WTC11 (cell line): ENCODE measurements around the gene BMP7. TPM values are rescaled to one million over a fixed set of nuclear protein-coding genes. Genes with fewer than 3 reads are reported as not detected.
"Not testable (repeated sequence)": the region's sequence is repeated elsewhere in the genome, so short reads cannot be mapped to it uniquely, and the experiment has no call there.

ENCODE experiments used
- ATAC-seq: fragments of 200-7000 bp; cut with Tn5 transposase; 2 replicates; pipeline ENCODE4 v1.10.0; 2021; ENCODE audit warnings: mild to moderate bottlenecking, moderate library complexity
- CTCF ChIA-PET: fragments of 300-600 bp; sonication (Branson Sonifier 250); formaldehyde crosslinking; loops from one replicate; lab custom pipeline; 2021; ENCODE audit warnings: antibody characterized with exemption; lab: Charles Lee
- POLR2A ChIA-PET: fragments of 350-600 bp; sonication (Branson Sonifier 250); formaldehyde crosslinking; loops from one replicate; lab custom pipeline; 2021; ENCODE audit warnings: antibody characterized with exemption; lab: Charles Lee
- DNase-seq: peaks from one replicate; pipeline ENCODE4 v3.0.0; 2021; ENCODE audit warnings: low spot score
- H3K27ac Mint-ChIP-seq: 2 replicates; pipeline ENCODE4 v1.8.0; 2021; ENCODE audit warnings: mixed read lengths
- H3K27me3 Mint-ChIP-seq: 2 replicates; pipeline ENCODE4 v1.8.0; 2021; ENCODE audit warnings: low read depth, mild to moderate bottlenecking, moderate library complexity, mixed read lengths
- H3K36me3 Mint-ChIP-seq: 2 replicates; pipeline ENCODE4 v1.8.0; 2021; ENCODE audit warnings: mixed read lengths
- H3K4me1 Mint-ChIP-seq: 2 replicates; pipeline ENCODE4 v1.8.0; 2022; ENCODE audit warnings: mixed read lengths
- H3K4me3 Mint-ChIP-seq: 2 replicates; pipeline ENCODE4 v1.8.0; 2021; ENCODE audit warnings: mild to moderate bottlenecking, moderate library complexity, mixed read lengths
- H3K9me3 Mint-ChIP-seq: 2 replicates; pipeline ENCODE4 v1.8.0; 2021; ENCODE audit warnings: mixed read lengths
- CREB1 ChIP-seq: sonication (generic); formaldehyde crosslinking; IDR thresholded peaks from 2 replicates; pipeline ENCODE4 v1.8.0; 2023; ENCODE audit warnings: mild to moderate bottlenecking, missing genetic modification reagents
- EMX1 ChIP-seq: fragments of 250-450 bp; sonication (Bioruptor Pico); IDR thresholded peaks from 2 replicates; pipeline ENCODE4 v1.8.0; 2021; ENCODE audit warnings: mild to moderate bottlenecking
- KAT7 ChIP-seq: sonication (generic); formaldehyde crosslinking; IDR thresholded peaks from 2 replicates; pipeline ENCODE4 v1.8.1; 2023; ENCODE audit warnings: missing genetic modification reagents, mild to moderate bottlenecking, borderline replicate concordance
- NR3C1 ChIP-seq: sonication (generic); formaldehyde crosslinking; conservative IDR thresholded peaks from 2 replicates; pipeline ENCODE4 v1.8.1; 2023; ENCODE audit warnings: low read depth, mild to moderate bottlenecking, missing genetic modification reagents
- PRRX2 ChIP-seq: fragments of 250-450 bp; sonication (Bioruptor Pico); IDR thresholded peaks from 2 replicates; pipeline ENCODE4 v1.8.0; 2021; ENCODE audit warnings: mild to moderate bottlenecking
- RORB ChIP-seq: fragments of 250-450 bp; sonication (Bioruptor Pico); IDR thresholded peaks from 2 replicates; pipeline ENCODE4 v1.9.0; 2021; ENCODE audit warnings: mild to moderate bottlenecking
- TEAD4 ChIP-seq: sonication (generic); formaldehyde crosslinking; IDR thresholded peaks from 2 replicates; pipeline ENCODE4 v1.8.0; 2022; ENCODE audit warnings: mild to moderate bottlenecking, missing genetic modification reagents
- total RNA-seq: library from RNA; stranded (reverse); gene quantifications from 3 replicates; pipeline ENCODE4 v1.2.3, GENCODE V29; 2021
- TF ChIP-seq, protein P1 (sequence below): sonication (generic); formaldehyde crosslinking; IDR thresholded peaks from 2 replicates; pipeline ENCODE4 v1.8.1; 2023; ENCODE audit warnings: mild to moderate bottlenecking, missing genetic modification reagents, borderline replicate concordance
- TF ChIP-seq, protein P2 (sequence below): sonication (generic); formaldehyde crosslinking; IDR thresholded peaks from 2 replicates; pipeline ENCODE4 v1.8.1; 2023; ENCODE audit warnings: mild to moderate bottlenecking, missing genetic modification reagents, moderate library complexity
- TF ChIP-seq, protein P3 (sequence below): sonication (generic); formaldehyde crosslinking; IDR thresholded peaks from 2 replicates; pipeline ENCODE4 v1.8.0; 2022; ENCODE audit warnings: mild to moderate bottlenecking, missing genetic modification reagents
- TF ChIP-seq, protein P4 (sequence below): sonication (generic); formaldehyde crosslinking; conservative IDR thresholded peaks from 2 replicates; pipeline ENCODE4 v1.8.1; 2022; ENCODE audit warnings: mild to moderate bottlenecking, missing genetic modification reagents

Gene BMP7
- total RNA-seq, 1 experiment from 2014 or later: 40.7 TPM

DNA sequence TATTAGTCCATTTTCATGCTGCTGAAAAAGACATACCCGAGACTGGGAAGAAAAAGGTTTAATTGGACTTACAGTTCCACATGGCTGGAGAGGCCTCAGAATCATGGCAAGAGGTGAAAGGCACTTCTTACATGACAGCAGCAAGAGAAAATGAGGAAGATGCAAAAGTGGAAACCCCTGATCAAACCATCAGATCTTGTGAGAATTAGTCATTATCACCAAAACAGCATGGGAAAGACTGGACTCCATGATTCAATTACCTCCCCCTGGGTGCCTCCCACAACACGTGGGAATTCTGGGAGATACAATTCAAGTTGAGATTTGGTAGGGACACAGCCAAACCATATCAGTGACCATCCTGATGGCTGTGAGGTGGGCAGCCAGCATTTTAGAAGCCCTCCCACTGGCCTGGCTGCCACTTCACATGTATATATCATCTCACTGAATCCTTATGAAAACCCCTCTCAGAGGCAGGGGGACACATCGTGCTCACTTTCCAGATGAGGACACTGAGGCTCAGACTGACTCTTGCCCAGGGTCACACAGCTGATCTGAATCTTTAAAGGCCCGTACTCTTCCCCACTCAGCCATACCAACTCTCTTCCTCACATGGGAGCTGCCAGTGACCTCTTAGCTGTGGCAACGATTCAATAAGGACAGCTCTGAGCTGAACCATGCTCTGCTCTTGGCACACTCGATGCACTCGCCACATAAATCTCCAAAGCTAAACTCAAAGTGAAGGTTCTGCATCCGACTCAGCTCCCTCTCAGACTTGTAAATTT lies 25.7 kb downstream of the BMP7 start (continued):
- TF ChIP-seq, protein P1, sequence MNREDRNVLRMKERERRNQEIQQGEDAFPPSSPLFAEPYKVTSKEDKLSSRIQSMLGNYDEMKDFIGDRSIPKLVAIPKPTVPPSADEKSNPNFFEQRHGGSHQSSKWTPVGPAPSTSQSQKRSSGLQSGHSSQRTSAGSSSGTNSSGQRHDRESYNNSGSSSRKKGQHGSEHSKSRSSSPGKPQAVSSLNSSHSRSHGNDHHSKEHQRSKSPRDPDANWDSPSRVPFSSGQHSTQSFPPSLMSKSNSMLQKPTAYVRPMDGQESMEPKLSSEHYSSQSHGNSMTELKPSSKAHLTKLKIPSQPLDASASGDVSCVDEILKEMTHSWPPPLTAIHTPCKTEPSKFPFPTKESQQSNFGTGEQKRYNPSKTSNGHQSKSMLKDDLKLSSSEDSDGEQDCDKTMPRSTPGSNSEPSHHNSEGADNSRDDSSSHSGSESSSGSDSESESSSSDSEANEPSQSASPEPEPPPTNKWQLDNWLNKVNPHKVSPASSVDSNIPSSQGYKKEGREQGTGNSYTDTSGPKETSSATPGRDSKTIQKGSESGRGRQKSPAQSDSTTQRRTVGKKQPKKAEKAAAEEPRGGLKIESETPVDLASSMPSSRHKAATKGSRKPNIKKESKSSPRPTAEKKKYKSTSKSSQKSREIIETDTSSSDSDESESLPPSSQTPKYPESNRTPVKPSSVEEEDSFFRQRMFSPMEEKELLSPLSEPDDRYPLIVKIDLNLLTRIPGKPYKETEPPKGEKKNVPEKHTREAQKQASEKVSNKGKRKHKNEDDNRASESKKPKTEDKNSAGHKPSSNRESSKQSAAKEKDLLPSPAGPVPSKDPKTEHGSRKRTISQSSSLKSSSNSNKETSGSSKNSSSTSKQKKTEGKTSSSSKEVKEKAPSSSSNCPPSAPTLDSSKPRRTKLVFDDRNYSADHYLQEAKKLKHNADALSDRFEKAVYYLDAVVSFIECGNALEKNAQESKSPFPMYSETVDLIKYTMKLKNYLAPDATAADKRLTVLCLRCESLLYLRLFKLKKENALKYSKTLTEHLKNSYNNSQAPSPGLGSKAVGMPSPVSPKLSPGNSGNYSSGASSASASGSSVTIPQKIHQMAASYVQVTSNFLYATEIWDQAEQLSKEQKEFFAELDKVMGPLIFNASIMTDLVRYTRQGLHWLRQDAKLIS (CRISPR knock-in tag): no peak
- TF ChIP-seq, protein P2, sequence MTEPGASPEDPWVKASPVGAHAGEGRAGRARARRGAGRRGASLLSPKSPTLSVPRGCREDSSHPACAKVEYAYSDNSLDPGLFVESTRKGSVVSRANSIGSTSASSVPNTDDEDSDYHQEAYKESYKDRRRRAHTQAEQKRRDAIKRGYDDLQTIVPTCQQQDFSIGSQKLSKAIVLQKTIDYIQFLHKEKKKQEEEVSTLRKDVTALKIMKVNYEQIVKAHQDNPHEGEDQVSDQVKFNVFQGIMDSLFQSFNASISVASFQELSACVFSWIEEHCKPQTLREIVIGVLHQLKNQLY (CRISPR knock-in tag): no peak
- no peak for TF ChIP-seq PRRX2
- no peak for TF ChIP-seq CREB1 (CRISPR knock-in tag)
- TF ChIP-seq KAT7 (CRISPR knock-in tag): no peak

DNA sequence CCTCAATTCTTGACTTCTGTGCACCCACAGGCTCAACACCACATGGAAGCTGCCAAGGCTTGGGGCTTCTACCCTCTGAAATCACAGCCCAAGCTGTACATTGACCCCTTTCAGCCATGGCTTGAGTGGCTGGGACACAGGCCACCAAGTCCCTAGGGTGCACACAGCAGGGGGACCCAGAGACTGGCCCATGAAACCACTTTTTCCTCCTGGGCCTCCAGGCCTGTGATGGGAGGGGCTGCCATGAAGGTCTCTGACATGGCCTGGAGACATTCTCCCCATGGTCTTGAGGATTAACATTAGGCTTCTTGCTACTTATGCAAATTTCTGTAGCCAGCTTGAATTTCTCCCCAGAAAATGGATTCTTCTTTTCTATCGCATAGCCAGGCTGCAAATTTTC lies 26.7 kb downstream of the BMP7 start:
- H3K4me3 Mint-ChIP-seq, H3K27me3 Mint-ChIP-seq, DNase-seq, H3K27ac Mint-ChIP-seq, CTCF ChIA-PET, POLR2A ChIA-PET, ATAC-seq: not testable (repeated sequence)
- Mint-ChIP-seq H3K36me3 (peaks cover 36% of the 10 kb centered on the region), H3K4me1 (peaks cover 19% of the 10 kb centered on the region), H3K9me3 (peaks cover 36% of the 10 kb centered on the region)

DNA sequence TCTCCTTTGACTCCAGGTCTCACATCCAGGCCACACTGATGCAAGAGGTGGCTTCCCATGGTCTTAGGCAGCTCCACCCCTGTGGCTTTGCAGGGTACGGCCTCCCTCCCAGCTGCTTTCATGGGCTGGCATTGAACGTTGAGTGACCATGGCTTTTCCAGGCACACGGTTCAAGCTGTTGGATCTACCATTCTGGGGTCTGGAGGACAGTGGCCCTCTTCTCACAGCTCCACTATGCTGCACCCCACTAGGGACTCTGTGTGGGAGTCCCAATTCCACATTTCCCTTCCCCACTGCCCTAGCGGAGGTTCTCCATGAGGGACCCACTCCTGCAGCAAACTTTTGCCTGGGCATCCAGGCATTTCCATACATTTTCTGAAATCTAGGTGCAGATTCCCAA lies 27.1 kb downstream of the BMP7 start:
- H3K4me3 Mint-ChIP-seq, ATAC-seq, H3K27ac Mint-ChIP-seq, POLR2A ChIA-PET, DNase-seq, CTCF ChIA-PET: not testable (repeated sequence)
- H3K4me1 Mint-ChIP-seq: peaks cover 19% of the 10 kb centered on the region
- peaks cover 13% of the 10 kb centered on the region for H3K27me3 Mint-ChIP-seq
- peaks cover 36% of the 10 kb centered on the region for H3K36me3 Mint-ChIP-seq
- peaks cover 36% of the 10 kb centered on the region for H3K9me3 Mint-ChIP-seq

DNA sequence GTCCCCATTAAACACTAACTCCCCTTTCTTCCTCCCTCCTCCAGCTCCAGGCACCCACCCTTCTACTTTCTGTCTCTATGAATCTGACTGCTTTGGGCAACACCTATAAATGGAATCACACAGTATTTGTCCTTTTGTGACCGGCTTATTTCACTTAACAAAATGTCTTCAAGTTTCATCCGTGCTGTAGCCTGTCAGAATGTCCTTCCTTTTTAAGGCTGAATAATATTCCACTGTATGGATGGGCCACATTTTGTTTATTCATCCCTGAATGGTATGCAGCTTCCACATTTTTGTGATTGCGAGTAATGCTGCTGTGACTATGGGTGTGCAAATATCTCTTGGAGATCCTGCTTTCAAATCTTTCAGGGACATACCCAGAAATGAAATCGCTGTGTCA lies 28.4 kb downstream of the BMP7 start:
- ATAC-seq (no peak), DNase-seq (no peak)
- Mint-ChIP-seq H3K27ac (no peak overlapping the region), H3K27me3 (peaks cover 23% of the 10 kb centered on the region), H3K36me3 (peaks cover 36% of the 10 kb centered on the region), H3K4me3 (no peak overlapping the region), H3K4me1 (peaks cover 19% of the 10 kb centered on the region), H3K9me3 (peaks cover 36% of the 10 kb centered on the region)
- CTCF ChIA-PET: no interaction called here
- POLR2A ChIA-PET: no interaction called here
- TF ChIP-seq TEAD4: no peak
- no peak for TF ChIP-seq NR3C1 (CRISPR knock-in tag)
- TF ChIP-seq RORB (CRISPR knock-in tag): no peak
- no peak for TF ChIP-seq EMX1 (CRISPR knock-in tag)
- TF ChIP-seq, protein P3, sequence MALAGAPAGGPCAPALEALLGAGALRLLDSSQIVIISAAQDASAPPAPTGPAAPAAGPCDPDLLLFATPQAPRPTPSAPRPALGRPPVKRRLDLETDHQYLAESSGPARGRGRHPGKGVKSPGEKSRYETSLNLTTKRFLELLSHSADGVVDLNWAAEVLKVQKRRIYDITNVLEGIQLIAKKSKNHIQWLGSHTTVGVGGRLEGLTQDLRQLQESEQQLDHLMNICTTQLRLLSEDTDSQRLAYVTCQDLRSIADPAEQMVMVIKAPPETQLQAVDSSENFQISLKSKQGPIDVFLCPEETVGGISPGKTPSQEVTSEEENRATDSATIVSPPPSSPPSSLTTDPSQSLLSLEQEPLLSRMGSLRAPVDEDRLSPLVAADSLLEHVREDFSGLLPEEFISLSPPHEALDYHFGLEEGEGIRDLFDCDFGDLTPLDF (CRISPR knock-in tag): no peak
- TF ChIP-seq, protein P4, sequence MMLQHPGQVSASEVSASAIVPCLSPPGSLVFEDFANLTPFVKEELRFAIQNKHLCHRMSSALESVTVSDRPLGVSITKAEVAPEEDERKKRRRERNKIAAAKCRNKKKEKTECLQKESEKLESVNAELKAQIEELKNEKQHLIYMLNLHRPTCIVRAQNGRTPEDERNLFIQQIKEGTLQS (CRISPR knock-in tag): no peak
- TF ChIP-seq PRRX2: no peak
- TF ChIP-seq KAT7 (CRISPR knock-in tag): no peak
